Subcutaneous adipose tissue (tissue), 4 donors: Measurements from ENCODE around the gene OR5B17. TPM values are rescaled to one million over a fixed set of nuclear protein-coding genes. Genes with fewer than 3 reads are reported as not detected.

Experiments used
- total RNA-seq, 4 donors: library from RNA; depleted of rRNA; stranded (reverse); fragments of >200 nt; gene quantifications; one replicate each; pipeline ENCODE4 v1.1.0, GENCODE V29; 2016
- TF ChIP-seq, protein P1 (sequence below): fragments of 450-650 bp; IDR thresholded peaks from one replicate; pipeline ENCODE4 v1.5.1; 2016; ENCODE audit warnings: low read depth, mild to moderate bottlenecking, control low read depth, antibody characterized with exemption, moderate library complexity

Gene OR5B17
- not detected for total RNA-seq

DNA sequence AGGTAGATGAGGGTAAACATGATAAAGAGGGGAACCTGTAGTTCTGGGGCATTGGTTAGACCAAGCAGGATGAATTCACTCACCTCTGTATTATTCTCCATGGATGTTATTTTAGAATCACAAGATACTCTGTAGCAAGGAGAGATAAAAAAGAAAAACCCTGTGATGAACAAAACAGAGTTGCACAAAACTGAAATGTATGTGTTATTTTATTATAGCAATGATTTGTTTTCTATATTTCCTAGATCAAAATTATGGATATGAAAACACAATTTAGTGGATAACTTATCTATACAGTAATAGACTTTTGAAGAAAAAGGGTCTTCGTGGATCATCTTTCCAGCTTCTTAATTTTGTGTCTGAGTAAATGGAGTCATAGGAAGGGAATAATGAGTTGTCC, at the start of gene OR5B17:
OR5B17 (minus strand) TSS at position 101 of the 400 bp plus-strand sequence; CDS start at position 101, 0 bp downstream.
- TF ChIP-seq, protein P1, sequence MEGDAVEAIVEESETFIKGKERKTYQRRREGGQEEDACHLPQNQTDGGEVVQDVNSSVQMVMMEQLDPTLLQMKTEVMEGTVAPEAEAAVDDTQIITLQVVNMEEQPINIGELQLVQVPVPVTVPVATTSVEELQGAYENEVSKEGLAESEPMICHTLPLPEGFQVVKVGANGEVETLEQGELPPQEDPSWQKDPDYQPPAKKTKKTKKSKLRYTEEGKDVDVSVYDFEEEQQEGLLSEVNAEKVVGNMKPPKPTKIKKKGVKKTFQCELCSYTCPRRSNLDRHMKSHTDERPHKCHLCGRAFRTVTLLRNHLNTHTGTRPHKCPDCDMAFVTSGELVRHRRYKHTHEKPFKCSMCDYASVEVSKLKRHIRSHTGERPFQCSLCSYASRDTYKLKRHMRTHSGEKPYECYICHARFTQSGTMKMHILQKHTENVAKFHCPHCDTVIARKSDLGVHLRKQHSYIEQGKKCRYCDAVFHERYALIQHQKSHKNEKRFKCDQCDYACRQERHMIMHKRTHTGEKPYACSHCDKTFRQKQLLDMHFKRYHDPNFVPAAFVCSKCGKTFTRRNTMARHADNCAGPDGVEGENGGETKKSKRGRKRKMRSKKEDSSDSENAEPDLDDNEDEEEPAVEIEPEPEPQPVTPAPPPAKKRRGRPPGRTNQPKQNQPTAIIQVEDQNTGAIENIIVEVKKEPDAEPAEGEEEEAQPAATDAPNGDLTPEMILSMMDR, result no peak

DNA sequence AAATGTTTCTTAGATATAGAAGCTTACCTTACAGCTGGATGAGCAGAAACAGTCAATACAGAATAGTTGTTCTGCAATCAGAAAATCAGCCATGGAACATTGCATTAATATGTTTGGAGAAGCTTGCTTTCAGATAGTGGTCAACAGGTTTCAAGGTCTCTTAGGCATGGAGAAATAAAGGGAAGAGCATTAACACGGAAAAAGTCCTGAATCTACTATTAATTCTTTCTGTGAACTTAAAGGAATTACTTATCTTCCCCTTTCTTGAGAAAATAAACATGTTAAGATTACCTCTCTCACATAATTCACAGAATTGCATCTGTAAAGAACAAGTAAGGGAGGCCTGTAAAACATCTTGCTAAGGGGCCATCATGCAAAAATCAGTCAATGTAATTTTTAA, 47.9 kb upstream of the OR5B17 start, which contains the start of gene OR5B3:
OR5B3 (minus strand) TSS at position 101 of the 400 bp plus-strand sequence. CDS start 3,465 bp downstream, outside the sequence.
- TF ChIP-seq, protein P1, result no peak

DNA sequence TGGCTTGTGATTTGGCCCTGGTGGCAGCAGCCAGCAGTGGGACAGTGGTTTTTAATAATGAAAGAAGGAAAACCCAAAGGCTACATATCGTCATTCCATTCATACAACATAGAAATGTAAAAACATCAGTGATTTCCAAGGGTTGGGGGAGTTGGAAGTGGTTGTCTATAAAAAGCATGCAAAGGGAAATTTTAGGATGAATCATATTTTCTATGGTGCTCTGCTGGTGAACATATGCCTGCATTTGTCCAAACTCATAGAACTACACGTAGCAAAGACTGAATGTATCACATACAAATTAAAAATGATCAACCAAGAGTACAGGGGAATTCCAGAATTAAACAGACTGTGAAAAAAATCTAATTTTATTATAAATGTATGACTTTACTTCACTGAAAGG, 36.7 kb upstream of the OR5B17 start:
- TF ChIP-seq, protein P1, result no peak

DNA sequence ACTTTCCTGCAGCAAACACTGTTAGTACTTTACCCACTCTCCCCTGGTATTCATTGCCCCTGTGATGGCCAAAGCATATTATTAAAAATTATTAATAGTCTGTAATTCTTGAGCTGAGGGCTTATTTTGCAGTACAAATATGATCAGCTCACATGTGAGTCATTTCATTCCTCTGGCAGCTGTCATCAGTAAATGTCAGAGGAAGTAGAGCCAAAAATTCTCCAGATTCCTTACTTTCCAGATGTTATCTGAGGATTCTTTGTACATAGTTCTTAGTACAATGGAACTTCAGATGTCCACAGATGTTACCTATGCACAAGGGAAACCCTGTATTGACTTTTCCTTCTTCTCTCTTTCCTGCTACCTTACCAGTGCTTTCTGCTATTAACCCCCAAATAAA, 35.3 kb upstream of the OR5B17 start:
- TF ChIP-seq, protein P1, result no peak

DNA sequence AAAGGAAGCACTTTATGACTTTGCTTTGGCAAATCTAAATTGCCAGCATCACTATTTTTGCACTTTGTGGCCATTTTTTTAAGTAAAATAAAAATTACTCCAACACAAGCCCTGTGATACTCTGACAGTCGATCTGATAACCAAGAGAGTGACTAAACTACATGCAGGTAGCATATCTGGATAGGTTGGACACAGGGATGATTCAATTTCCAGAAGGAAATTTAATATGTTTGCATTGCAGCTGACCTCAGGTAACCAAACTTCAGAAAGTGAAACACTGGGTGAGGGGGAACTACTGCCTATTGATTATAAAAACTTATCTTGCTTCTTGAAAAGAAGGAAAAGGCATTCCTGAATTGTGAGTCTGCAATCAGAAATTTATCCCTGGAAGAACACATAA, 33.9 kb upstream of the OR5B17 start:
- TF ChIP-seq, protein P1, result no peak

DNA sequence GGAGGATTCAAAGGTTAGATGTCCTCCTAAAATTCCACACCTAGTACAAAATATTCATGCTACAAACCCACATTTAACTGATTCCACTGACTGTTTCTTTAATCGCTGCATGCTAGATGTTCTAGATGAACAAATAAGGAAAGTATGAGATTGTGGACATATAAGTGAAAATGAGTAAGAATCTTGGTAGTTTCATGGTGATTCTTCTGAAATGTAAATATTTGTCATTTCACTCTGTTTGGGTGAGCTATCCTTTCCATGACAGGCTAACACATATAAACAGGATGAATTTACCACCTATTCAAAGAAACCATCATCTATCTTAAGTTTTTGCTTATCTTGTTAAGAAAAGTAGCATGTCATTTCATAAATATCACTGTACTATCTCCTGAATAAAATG, 33.0 kb upstream of the OR5B17 start:
- TF ChIP-seq, protein P1, result no peak

DNA sequence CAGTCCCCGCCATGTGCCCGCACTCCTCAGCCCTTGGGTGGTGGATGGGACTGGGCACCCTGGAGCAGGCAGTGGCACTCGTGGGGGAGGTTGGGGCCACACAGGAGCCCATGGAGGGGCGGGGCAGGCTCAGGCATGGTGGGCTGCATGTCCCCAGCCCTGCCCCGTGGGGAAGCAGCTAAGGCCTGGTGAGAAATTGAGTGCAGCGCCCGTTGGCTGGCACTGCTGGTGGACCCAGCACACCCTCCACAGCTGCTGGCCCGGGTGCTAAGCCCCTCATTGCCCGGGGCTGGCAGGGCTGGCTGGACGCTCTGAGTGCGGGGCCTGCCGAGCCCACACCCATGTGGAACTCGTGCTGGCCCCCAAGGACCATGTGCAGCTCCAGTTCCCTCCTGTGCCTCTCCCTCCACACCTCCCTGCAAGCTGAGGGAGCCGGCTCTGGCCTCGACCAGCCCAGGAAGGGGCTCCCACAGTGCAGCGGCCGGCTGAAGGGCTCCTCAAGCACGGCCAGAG, 31.7 kb upstream of the OR5B17 start:
- TF ChIP-seq, protein P1, result no peak
